NCI-H82 treated with DMSO at 0.1 percent for 48 hours (cell line): Measurements from ENCODE around the gene SRR.

Experiments used
- DNase-seq: peaks from one replicate; lab custom pipeline; 2025; ENCODE audit not compliant: unreplicated experiment; lab: John Stamatoyannopoulos, UW

Gene SRR

DNA sequence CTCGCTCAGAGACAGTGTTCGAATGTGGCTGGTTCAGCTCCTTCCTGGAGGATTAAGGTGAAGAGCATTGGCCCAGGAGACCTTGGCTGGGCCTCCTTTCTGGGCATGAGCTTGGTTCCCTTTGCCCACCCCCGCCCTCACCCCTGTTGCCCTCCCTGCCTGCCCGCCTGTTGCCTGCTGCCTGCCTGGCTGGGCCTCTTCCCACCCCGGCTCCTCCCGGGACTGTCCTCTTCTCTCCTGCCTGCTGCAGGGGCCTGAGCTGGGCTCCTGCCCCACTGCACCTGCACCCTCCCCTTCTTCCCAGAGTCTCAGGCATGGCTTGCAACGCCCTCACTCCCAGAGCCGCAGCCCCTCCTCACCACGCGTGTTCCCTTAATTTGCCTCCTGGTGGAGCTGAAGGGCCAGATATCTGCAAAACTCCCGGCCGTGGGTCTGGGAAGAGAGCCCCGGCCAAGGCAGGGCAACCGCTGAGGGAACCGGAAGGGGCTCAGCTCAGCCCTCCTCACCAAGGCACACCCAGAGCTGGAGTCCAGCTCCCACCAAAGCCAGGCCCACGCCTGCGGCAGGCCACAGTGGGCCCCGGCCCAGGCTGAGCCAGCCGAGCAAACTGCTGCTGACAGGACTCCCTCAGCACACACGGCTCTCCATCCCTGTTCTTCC is 65.9 kb downstream of the SRR start:
- no peak for DNase-seq

DNA sequence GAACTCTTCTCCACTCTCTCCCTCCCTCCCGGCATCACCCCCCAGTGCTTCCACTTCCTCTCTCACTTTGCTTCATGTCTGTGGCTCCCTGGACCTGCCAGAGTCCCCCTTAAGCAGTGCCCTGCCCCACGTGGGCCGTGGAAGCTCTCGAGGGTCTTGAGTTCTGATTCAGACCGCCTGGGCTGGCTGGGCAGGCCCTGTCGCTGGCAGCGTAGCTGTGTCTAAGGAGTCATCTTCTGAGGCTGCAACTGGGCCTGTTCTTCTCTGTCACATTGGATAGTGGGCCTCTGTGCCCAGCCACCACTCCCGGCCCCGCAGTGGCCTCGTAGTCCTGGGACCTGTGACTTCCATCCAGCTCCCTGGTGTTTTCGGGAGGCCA is 66.5 kb downstream of the SRR start:
- no peak for DNase-seq

DNA sequence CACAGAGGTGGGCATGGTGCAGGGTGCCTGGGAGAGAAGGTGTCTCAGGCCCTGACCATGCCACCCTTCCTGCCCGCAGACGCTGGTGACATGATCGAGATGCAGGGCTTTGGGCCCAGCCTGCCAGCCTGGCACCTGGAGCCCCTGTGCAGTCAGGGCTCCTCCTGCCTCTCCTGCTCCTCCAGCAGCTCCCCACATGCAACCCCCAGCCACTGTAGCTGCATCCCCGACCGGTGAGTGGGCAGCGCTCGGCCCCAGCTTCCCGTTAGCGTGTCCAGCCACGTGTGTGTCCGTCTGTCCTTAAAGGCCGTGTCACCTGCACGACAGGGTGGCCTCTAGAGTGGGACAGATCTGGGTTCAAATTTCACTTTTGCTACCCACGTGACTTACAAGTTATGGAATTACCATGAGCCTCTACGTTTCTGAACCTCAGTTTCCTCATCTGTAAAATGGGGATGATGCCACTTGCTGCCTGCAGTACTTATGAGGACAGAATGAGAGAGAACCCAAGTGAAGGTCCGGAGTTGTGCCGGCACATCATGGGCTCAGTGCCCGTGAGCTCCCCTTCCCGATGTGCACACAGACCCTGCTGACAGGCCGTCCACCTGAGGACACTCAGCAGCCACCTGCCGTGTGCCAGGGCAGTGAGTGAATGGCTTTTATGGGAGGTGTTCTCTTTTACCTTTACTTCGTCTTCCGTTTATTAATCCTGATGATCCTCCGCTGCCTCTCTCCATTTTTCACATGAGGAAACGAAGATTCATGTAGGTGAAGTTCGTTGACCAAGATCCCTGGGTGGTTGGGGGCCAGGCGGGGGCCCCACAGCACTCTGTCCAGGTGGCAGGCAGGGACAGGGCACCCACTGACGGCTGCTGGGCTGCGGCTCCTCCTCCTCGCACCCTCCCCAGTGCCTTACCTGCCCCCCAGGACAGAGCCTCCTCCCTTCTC is 67.7 kb downstream of the SRR start:
- no peak for DNase-seq

DNA sequence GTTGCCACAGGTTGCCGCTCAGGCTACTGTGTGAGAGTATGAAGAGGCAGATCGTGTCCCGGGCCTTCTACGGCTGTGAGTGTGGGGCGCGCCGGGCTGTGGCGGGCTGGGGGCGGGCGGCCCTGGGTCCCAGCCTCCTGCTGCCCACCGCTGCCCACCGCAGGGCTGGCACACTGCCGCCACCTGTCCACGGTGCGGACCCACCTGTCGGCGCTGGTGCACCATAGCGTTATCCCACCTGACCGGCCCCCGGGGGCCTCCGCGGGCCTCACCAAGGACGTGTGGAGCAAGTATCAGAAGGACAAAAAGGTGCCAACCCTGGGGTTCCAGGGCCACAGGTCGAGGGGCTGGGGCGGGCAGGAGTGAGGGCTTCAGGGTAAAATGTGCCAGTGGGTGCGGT is 68.4 kb downstream of the SRR start:
- no peak for DNase-seq

DNA sequence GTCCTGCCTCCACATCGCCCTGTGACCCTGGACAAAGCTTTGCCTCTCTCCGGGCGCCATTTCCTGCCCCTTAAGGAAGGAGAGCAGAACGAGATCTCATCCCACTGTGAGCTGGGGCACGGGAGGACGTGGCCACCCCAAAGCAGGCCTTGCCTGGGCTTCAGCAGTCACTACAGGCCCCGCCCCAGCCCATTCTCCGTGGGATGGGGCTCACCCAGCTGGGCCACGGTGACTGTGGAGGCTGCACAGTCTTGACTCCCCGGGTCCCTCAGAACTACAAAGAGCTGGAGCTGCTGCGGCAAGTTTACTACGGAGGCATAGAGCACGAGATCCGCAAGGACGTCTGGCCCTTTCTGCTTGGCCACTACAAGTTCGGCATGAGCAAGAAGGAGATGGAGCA is 68.9 kb downstream of the SRR start:
- no peak for DNase-seq

DNA sequence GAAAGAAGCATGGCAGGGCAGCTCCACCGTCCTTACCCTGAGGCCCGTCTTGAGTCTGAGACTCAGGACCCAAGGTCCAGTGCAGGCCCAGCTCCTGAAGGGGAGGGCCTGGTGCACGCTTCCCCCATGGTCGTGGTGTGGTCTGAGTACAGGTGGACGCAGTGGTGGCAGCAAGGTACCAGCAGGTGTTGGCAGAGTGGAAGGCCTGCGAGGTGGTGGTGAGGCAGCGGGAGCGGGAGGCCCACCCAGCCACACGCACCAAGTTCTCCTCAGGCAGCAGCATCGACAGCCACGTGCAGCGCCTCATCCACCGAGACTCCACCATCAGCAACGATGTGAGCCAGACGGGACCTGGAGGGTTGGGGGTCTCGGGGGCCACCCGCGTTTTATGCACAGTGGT is 69.4 kb downstream of the SRR start:
- DNase-seq: no peak
